ENCODE measurements around the gene ZNF341.

ZNF341 gene

GRCh38 chr20:33731693-33732165 is at the start of gene ZNF341:
Gene ZNF341, plus strand, starts transcription at chr20:33731996. Its CDS starts 26 bp downstream, at chr20:33732022.
- Mint-ChIP-seq H3K9me3 (peaks cover 5 to 10% of the 10 kb centered on the region in 2 donors), H3K36me3 (peaks cover 11 to 19% of the 10 kb centered on the region in 2 donors), H3K4me1 (peaks cover 19 to 32% of the 10 kb centered on the region in 2 donors), H3K27me3 (no peaks in the 10 kb centered on the region), H3K27ac (peak within 1 kb of the TSS; percentile 96), H3K4me3 (peak within 1 kb of the TSS; percentile 87 to 90)
- DNase-seq, result peak; percentile 86
- ATAC-seq (replicated peaks), result peak; percentile 76 to 85

- DNase-seq, result no peak
- Mint-ChIP-seq H3K9me3 (no peaks in the 10 kb centered on the region), H3K27me3 (no peaks in the 10 kb centered on the region), H3K27ac (peak overlapping the region; percentile 88), H3K4me1 (peaks cover 27 to 49% of the 10 kb centered on the region in 2 donors), H3K36me3 (peaks cover 8 to 16% of the 10 kb centered on the region in 2 donors), H3K4me3 (peak overlapping the region; percentile 88 to 90)
- ATAC-seq (replicated peaks), result no peak
Observed at GRCh38 chr20:33684533-33685327, 47.1 kb upstream of the ZNF341 start.

GRCh38 chr20:33685328-33686099 is 46.3 kb upstream of the ZNF341 start:
- Mint-ChIP-seq H3K9me3 (no peaks in the 10 kb centered on the region), H3K4me1 (peaks cover 29 to 46% of the 10 kb centered on the region in 2 donors), H3K27ac (peak overlapping the region; percentile 88), H3K36me3 (peaks cover 8 to 16% of the 10 kb centered on the region in 2 donors), H3K27me3 (no peaks in the 10 kb centered on the region), H3K4me3 (peak overlapping the region; percentile 88 to 90)
- peak; percentile 58 for DNase-seq
- peak; percentile 61 to 63 for ATAC-seq (replicated peaks)

- H3K9me3 Mint-ChIP-seq, result no peaks in the 10 kb centered on the region
- H3K4me3 Mint-ChIP-seq, result peak within 1 kb of the TSS; percentile 90 to 91
- H3K4me1 Mint-ChIP-seq, result peaks cover 27 to 43% of the 10 kb centered on the region in 2 donors
- peaks cover 4 to 16% of the 10 kb centered on the region in 2 donors for H3K36me3 Mint-ChIP-seq
- ATAC-seq (replicated peaks) (peak; percentile 89 to 93), DNase-seq (peak; percentile 93)
- H3K27me3 Mint-ChIP-seq, result no peaks in the 10 kb centered on the region
- H3K27ac Mint-ChIP-seq, result peak within 1 kb of the TSS; percentile 90
Observed at GRCh38 chr20:33686100-33686983, 45.5 kb upstream of the ZNF341 start, which contains the start of gene E2F1. Gene E2F1, minus strand, starts transcription at chr20:33686385. Its CDS starts 121 bp downstream, at chr20:33686264.

GRCh38 chr20:33686984-33687366 is 44.8 kb upstream of the ZNF341 start:
- no peak for DNase-seq
- no peak for ATAC-seq (replicated peaks)
- H3K27ac Mint-ChIP-seq, result peak overlapping the region; percentile 43
- peak overlapping the region; percentile 85 to 91 for H3K4me3 Mint-ChIP-seq
- peaks cover 4 to 11% of the 10 kb centered on the region in 2 donors for H3K36me3 Mint-ChIP-seq
- no peaks in the 10 kb centered on the region for H3K9me3 Mint-ChIP-seq
- H3K27me3 Mint-ChIP-seq, result no peaks in the 10 kb centered on the region
- H3K4me1 Mint-ChIP-seq, result peaks cover 23 to 43% of the 10 kb centered on the region in 2 donors

- H3K27me3 Mint-ChIP-seq, result no peaks in the 10 kb centered on the region
- H3K9me3 Mint-ChIP-seq, result no peaks in the 10 kb centered on the region
- peaks cover 22 to 43% of the 10 kb centered on the region in 2 donors for H3K4me1 Mint-ChIP-seq
- DNase-seq, result no peak
- ATAC-seq (replicated peaks), result no peak
- H3K4me3 Mint-ChIP-seq, result peak overlapping the region; percentile 85 to 91
- H3K36me3 Mint-ChIP-seq, result peaks cover 4 to 9% of the 10 kb centered on the region in 2 donors
- peak overlapping the region; percentile 43 for H3K27ac Mint-ChIP-seq
Observed at GRCh38 chr20:33687370-33687915, 44.4 kb upstream of the ZNF341 start.

- no peaks in the 10 kb centered on the region for H3K9me3 Mint-ChIP-seq
- H3K36me3 Mint-ChIP-seq, result peaks cover 4 to 7% of the 10 kb centered on the region in 2 donors
- H3K4me3 Mint-ChIP-seq, result no peak overlapping the region
- H3K27ac Mint-ChIP-seq, result no peak overlapping the region
- DNase-seq, result no peak
- ATAC-seq (replicated peaks), result no peak
- no peaks in the 10 kb centered on the region for H3K27me3 Mint-ChIP-seq
- H3K4me1 Mint-ChIP-seq, result peaks cover 22 to 43% of the 10 kb centered on the region in 2 donors
Observed at GRCh38 chr20:33687993-33688937, 43.5 kb upstream of the ZNF341 start.

- Mint-ChIP-seq H3K27me3 (no peaks in the 10 kb centered on the region), H3K36me3 (peaks cover 4 to 7% of the 10 kb centered on the region in 2 donors), H3K9me3 (no peaks in the 10 kb centered on the region), H3K4me1 (peaks cover 22 to 43% of the 10 kb centered on the region in 2 donors), H3K27ac (no peak overlapping the region), H3K4me3 (no peak overlapping the region)
- DNase-seq, result no peak
- no peak for ATAC-seq (replicated peaks)
Observed at GRCh38 chr20:33688938-33689424, 42.8 kb upstream of the ZNF341 start.

- H3K27ac Mint-ChIP-seq, result no peak overlapping the region
- no peak overlapping the region for H3K4me3 Mint-ChIP-seq
- H3K4me1 Mint-ChIP-seq, result peaks cover 22 to 41% of the 10 kb centered on the region in 2 donors
- H3K9me3 Mint-ChIP-seq, result no peaks in the 10 kb centered on the region
- H3K36me3 Mint-ChIP-seq, result peaks cover 4 to 7% of the 10 kb centered on the region in 2 donors
- DNase-seq (no peak), ATAC-seq (replicated peaks) (no peak)
- H3K27me3 Mint-ChIP-seq, result no peaks in the 10 kb centered on the region
Observed at GRCh38 chr20:33689493-33689892, 42.3 kb upstream of the ZNF341 start.

- DNase-seq (no peak), ATAC-seq (replicated peaks) (no peak)
- Mint-ChIP-seq H3K4me1 (peaks cover 18 to 37% of the 10 kb centered on the region in 2 donors), H3K36me3 (peaks cover under 1 to 5% of the 10 kb centered on the region in 2 donors), H3K9me3 (no peaks in the 10 kb centered on the region), H3K27ac (no peak overlapping the region), H3K27me3 (no peaks in the 10 kb centered on the region), H3K4me3 (no peak overlapping the region)
Observed at GRCh38 chr20:33689973-33690372, 41.8 kb upstream of the ZNF341 start.

GRCh38 chr20:33693289-33693688 is 38.5 kb upstream of the ZNF341 start:
- Mint-ChIP-seq H3K27me3 (no peaks in the 10 kb centered on the region), H3K9me3 (no peaks in the 10 kb centered on the region), H3K4me1 (peaks cover 6 to 10% of the 10 kb centered on the region in 2 donors), H3K4me3 (no peak overlapping the region), H3K36me3 (peaks cover 0 to under 1% of the 10 kb centered on the region in 2 donors), H3K27ac (no peak overlapping the region)
- ATAC-seq (replicated peaks) (no peak), DNase-seq (no peak)

All from stimulated activated naive B cell treated with anti-CD40 and anti-IgM and Interleukin-4, amounts not matched to agents 10 μg/mL and 1 μg/mL and 100 μg/mL, for 72 hours (primary cell).